Prostate gland (tissue), 2 donors: Measurements from ENCODE around the gene PAX4. TPM values are rescaled to one million over a fixed set of nuclear protein-coding genes. Genes with fewer than 3 reads are reported as not detected.

ENCODE experiments used
- DNase-seq: peaks from one replicate; pipeline ENCODE4 v3.0.0-alpha.2; 2019; ENCODE audit warnings: low spot score
- H3K27ac ChIP-seq, 2 donors: fragments of 200-600 bp; sonication (generic); 2 replicates each; pipeline ENCODE4 v1.5.1; 2017 to 2019
- H3K27me3 ChIP-seq: fragments of 200-600 bp; sonication (generic); replicated peaks from 2 replicates; pipeline ENCODE4 v1.5.1; 2019; ENCODE audit not compliant: insufficient read depth
- H3K36me3 ChIP-seq, 2 donors: fragments of 200-600 bp; sonication (generic); 1 replicate in 1 of 2; 2 replicates in 1 of 2; pipeline versions ENCODE4 v1.5.1 to v1.8.1; 2017 to 2019
- H3K4me1 ChIP-seq: fragments of 200-600 bp; sonication (generic); replicated peaks from 2 replicates; pipeline ENCODE4 v1.5.1; 2019
- H3K4me3 ChIP-seq, 2 donors: fragments of 200-600 bp; sonication (generic); 2 replicates each; pipeline ENCODE4 v1.5.1; 2017 to 2019
- H3K9me3 ChIP-seq: fragments of 200-600 bp; sonication (generic); 2 replicates; pipeline ENCODE4 v1.5.1; 2017
- POLR2A ChIP-seq: fragments of 450-650 bp; IDR thresholded peaks from one replicate; pipeline ENCODE4 v1.6.1; 2016; ENCODE audit warnings: antibody characterized with exemption, mild to moderate bottlenecking
- POLR2AphosphoS5 ChIP-seq: sonication (generic); formaldehyde crosslinking; IDR thresholded peaks from one replicate; pipeline ENCODE4 v1.6.1; 2017; ENCODE audit warnings: antibody characterized with exemption
- WGBS: methylation state at CpG from one replicate; pipeline ENCODE4 v1.1.5; 2018; 5-methylcytosine and 5-hydroxymethylcytosine counted together
- intact Hi-C: fragments of 100-400 bp; cut with DNase I; formaldehyde crosslinking; loops from one replicate; pipeline ENCODE4 v1.14.2; 2022
- total RNA-seq, 2 donors: library from RNA; depleted of rRNA; stranded (reverse); fragments of >200 nt; gene quantifications; one replicate each; pipeline ENCODE4 v1.1.0, GENCODE V29; 2016
- TF ChIP-seq, protein P1 (sequence below), 4 experiments: fragments of 200-600 bp in 2 of 4; fragments of 450-650 bp in 2 of 4; sonication (generic) in 2 of 4; IDR thresholded peaks; 1 replicate in 3 of 4; 2 replicates in 1 of 4; pipeline ENCODE4 v1.5.1; 2016 to 2019; ENCODE audit warnings: antibody characterized with exemption in 4 of 4, mild to moderate bottlenecking in 2 of 4, moderate library complexity in 2 of 4

Gene PAX4, protein sequence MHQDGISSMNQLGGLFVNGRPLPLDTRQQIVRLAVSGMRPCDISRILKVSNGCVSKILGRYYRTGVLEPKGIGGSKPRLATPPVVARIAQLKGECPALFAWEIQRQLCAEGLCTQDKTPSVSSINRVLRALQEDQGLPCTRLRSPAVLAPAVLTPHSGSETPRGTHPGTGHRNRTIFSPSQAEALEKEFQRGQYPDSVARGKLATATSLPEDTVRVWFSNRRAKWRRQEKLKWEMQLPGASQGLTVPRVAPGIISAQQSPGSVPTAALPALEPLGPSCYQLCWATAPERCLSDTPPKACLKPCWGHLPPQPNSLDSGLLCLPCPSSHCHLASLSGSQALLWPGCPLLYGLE
- not detected for total RNA-seq

DNA sequence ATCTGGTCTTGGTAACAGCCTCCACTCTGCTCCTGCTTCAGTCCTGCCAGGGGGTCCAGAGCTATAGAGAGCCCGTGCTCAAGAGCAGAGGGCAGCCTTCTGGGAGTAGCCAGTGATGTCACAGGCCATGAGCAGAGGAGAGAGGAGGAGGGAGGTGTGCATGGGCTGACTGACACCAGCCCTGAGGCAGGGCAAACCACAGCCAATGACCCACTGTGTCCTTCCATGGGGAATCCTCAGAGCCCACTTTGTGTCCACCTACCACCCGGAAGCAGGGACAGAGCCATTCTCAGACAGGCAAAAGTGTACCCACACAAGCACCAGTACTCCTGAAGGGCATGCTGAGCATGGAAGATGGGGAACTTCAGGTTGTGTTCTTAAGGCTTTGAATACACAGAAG, at the start of gene PAX4:
Gene PAX4 (minus strand): TSS at position 101 of the 400 bp plus-strand sequence. CDS start 2,214 bp downstream, outside the sequence.
- H3K9me3 ChIP-seq = no peaks in the 10 kb centered on the region
- no peaks in the 10 kb centered on the region for H3K36me3 ChIP-seq
- DNase-seq = no peak
- no peak within 1 kb of the TSS for H3K4me3 ChIP-seq
- H3K4me1 ChIP-seq = no peaks in the 10 kb centered on the region
- WGBS = 50% methylated on average over 2 of the region's 2 CpGs
- H3K27ac ChIP-seq = no peak within 1 kb of the TSS
- H3K27me3 ChIP-seq = peaks cover 9% of the 10 kb centered on the region
- no peak for TF ChIP-seq POLR2A
- TF ChIP-seq POLR2AphosphoS5 = no peak
- TF ChIP-seq, protein P1, sequence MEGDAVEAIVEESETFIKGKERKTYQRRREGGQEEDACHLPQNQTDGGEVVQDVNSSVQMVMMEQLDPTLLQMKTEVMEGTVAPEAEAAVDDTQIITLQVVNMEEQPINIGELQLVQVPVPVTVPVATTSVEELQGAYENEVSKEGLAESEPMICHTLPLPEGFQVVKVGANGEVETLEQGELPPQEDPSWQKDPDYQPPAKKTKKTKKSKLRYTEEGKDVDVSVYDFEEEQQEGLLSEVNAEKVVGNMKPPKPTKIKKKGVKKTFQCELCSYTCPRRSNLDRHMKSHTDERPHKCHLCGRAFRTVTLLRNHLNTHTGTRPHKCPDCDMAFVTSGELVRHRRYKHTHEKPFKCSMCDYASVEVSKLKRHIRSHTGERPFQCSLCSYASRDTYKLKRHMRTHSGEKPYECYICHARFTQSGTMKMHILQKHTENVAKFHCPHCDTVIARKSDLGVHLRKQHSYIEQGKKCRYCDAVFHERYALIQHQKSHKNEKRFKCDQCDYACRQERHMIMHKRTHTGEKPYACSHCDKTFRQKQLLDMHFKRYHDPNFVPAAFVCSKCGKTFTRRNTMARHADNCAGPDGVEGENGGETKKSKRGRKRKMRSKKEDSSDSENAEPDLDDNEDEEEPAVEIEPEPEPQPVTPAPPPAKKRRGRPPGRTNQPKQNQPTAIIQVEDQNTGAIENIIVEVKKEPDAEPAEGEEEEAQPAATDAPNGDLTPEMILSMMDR (IDR thresholded peaks at IDR 0.05) = no peak
- intact Hi-C loops = no loop called here

DNA sequence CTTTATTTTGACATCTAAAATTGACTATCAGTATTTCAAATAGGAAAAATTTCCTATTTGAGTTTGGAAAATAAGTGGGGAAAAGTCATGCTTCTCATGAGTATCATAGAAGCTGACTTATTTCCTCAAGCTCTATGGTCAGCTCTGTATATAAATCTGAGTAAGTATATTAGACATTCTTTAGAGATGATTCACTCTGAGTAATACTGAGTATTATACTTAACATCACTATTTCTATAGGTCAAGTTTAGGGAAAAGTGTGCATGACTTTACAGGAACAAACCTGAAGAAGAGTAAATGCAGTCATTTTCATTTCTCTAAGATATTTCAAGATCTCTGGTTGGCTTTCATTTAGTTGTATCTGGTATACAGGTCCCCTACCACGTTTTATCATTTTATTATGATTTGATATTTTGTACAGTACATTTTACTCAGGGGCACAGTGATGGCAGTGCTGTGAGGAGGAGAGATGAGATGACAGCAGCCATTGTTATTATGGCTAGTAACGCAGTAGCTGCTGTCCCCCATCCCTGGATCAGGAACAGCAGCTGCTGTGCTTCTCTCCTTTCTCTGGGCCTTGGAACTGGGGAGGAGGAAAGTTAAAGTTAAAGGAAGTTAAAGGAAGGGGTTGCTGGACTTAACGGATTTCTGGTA, 49.2 kb upstream of the PAX4 start:
- Histone ChIP-seq H3K27ac (no peak overlapping the region), H3K9me3 (no peaks in the 10 kb centered on the region), H3K36me3 (no peaks in the 10 kb centered on the region), H3K27me3 (no peaks in the 10 kb centered on the region), H3K4me1 (peaks cover 14% of the 10 kb centered on the region), H3K4me3 (no peak overlapping the region)
- 84% methylated on average over 3 of the region's 3 CpGs for WGBS
- intact Hi-C loops = no loop called here
- TF ChIP-seq POLR2AphosphoS5 (no peak), POLR2A (no peak)
- TF ChIP-seq, protein P1 (IDR thresholded peaks at IDR 0.05) = no peak
- DNase-seq = no peak

DNA sequence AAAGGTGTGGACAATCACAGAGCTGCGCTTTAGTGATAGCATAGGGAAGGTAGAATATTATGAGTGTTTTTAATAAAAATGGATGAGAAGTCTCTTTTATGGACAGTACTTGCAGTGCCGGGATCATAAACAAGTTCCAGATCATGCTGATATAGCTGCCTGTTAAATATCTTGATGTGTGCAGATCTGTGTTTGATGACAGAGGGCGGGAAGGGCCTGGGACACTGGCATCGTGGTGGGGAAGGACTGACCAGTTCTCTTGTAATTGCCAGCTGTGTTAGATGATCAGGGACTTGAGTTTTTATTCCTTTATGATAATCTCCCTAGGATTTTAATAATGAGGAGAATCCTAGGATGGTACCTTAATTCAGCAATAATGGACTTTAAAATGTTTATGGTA, 48.7 kb upstream of the PAX4 start:
- Histone ChIP-seq H3K4me1 (peaks cover 14% of the 10 kb centered on the region), H3K4me3 (no peak overlapping the region), H3K27ac (no peak overlapping the region), H3K36me3 (no peaks in the 10 kb centered on the region), H3K27me3 (no peaks in the 10 kb centered on the region), H3K9me3 (no peaks in the 10 kb centered on the region)
- peak; percentile 27 for DNase-seq
- peak; percentile 48 for TF ChIP-seq POLR2AphosphoS5
- TF ChIP-seq POLR2A = no peak
- 46% methylated on average over 4 of the region's 4 CpGs for WGBS
- intact Hi-C loops = no loop called here

DNA sequence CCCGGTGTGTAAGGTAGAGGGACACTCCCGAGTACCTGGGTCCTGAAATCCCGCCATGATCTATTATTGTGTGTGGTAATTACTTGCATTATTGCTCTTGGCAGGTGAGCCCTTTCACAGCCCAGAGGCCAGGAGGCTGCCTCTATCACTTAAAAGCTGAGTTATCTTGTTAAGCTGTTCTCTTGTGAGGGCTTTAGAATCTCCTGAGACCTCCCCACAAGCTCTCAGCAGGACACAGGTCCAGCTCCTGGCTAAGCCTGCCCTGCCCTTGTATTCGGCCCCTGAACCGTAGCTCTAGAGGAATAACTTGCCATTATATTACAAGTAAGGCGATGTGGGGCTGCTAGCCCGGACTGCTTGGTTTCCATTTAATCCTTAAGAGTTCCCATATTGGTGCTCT, 48.0 kb upstream of the PAX4 start:
- H3K4me1 ChIP-seq = peaks cover 14% of the 10 kb centered on the region
- 58% methylated on average over 7 of the region's 7 CpGs for WGBS
- intact Hi-C loops = no loop called here

DNA sequence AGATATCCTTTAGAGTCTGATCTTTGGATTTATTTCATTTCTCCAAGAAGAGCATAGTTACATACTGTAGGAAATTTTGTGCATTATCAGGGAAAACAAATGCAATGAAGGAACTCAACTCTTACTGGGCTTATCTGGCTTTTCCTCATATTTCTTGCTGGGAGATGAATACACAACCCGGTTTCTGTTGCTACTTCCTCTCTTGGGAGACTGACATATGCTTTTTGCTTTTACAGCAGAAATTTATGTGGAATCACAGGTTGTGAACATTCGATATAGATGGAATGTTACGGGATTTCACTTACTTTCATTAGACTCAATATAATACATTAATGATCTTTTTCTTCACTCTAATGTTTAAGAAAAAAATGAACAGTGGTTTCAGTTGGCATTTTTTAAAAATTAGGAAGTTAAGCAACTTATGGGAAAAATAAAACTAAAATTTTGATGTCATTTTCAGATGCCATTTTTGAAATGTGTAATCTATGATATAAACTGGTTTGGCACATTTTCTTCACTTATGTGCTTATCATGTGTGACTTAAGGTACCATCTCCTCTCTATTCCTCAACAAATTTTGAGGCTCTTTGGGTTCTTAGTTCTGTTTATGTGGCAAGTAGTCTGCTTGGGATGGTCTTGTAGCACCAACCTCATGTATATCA, 41.2 kb upstream of the PAX4 start:
- Histone ChIP-seq H3K27ac (no peak overlapping the region), H3K9me3 (no peaks in the 10 kb centered on the region), H3K4me1 (no peaks in the 10 kb centered on the region), H3K27me3 (no peaks in the 10 kb centered on the region), H3K4me3 (no peak overlapping the region), H3K36me3 (no peaks in the 10 kb centered on the region)
- WGBS = 78% methylated on average over 3 of the region's 3 CpGs
- TF ChIP-seq POLR2AphosphoS5 (no peak), POLR2A (no peak)
- TF ChIP-seq, protein P1 (IDR thresholded peaks at IDR 0.05) = no peak
- intact Hi-C loops = no loop called here
- DNase-seq = no peak

More for the DNA sequence above, 48.0 kb upstream of the PAX4 start:
- H3K27me3 ChIP-seq = no peaks in the 10 kb centered on the region
- no peak for DNase-seq
- H3K27ac ChIP-seq = no peak overlapping the region
- H3K9me3 ChIP-seq = no peaks in the 10 kb centered on the region
- H3K36me3 ChIP-seq = no peaks in the 10 kb centered on the region
- H3K4me3 ChIP-seq = no peak overlapping the region
- TF ChIP-seq POLR2AphosphoS5 (no peak), POLR2A (no peak)
- TF ChIP-seq, protein P1 (IDR thresholded peaks at IDR 0.05) = no peak
